C4-2B (cell line): ENCODE results near the gene MALRD1.

Experiments used
- H3K27ac ChIP-seq: fragments of 450-650 bp; 2 replicates; pipeline ENCODE4 v1.5.1; 2017
- ZFX ChIP-seq: fragments of 450-650 bp; IDR thresholded peaks from 2 replicates; pipeline ENCODE4 v1.6.1; 2017
- TF ChIP-seq, protein P1 (sequence below): fragments of 450-650 bp; conservative IDR thresholded peaks from 2 replicates; pipeline ENCODE4 v1.5.1; 2017; ENCODE audit warnings: mild to moderate bottlenecking

MALRD1 gene

DNA sequence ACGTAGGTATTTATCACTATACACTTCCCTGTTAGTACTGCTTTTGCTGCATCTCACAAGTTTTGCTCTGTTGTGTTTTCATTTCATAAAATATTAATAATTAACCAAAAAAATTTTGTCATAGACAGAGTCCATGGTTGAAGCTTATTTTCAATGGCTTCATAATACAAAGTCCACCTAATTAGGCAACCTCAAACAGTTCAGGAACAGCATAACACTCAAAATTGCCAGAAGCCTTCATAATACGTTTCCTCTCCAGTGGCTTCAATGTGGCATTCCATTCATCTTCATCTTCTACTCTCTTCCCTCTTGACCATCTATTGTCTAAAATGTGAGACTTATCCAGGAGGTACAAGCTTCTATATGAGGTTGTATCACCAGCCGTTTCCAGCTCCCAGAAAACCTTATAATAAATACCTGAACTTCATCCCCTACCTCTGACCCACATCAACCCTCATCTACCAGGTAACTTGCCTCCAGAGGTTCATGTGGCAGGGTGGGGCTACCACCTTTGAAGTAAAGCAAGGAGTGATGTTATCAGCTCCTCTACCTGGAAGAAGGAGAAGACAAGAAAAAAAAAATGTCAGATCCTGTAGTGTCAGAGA lies 337.3 kb downstream of the MALRD1 start:
- no peak overlapping the region for H3K27ac ChIP-seq
- TF ChIP-seq ZFX = no peak
- TF ChIP-seq, protein P1, sequence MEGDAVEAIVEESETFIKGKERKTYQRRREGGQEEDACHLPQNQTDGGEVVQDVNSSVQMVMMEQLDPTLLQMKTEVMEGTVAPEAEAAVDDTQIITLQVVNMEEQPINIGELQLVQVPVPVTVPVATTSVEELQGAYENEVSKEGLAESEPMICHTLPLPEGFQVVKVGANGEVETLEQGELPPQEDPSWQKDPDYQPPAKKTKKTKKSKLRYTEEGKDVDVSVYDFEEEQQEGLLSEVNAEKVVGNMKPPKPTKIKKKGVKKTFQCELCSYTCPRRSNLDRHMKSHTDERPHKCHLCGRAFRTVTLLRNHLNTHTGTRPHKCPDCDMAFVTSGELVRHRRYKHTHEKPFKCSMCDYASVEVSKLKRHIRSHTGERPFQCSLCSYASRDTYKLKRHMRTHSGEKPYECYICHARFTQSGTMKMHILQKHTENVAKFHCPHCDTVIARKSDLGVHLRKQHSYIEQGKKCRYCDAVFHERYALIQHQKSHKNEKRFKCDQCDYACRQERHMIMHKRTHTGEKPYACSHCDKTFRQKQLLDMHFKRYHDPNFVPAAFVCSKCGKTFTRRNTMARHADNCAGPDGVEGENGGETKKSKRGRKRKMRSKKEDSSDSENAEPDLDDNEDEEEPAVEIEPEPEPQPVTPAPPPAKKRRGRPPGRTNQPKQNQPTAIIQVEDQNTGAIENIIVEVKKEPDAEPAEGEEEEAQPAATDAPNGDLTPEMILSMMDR = no peak

DNA sequence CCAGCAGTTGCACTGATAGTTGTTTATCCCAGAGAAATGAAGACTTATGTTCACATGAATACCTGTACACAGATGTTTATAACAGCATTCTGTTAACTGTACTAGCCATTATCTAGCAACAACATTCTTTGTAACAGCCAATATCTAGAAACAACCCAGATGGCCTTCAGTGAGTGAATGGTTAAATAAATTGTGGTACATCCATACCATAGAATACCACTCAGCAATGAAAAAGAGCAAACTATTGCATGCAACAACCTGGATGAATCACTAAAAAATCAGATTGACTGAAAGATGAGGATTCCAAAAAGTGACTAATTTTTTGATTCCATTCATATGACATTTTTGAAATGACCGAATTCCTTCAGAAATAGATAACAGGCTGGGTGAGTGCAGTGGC lies 360.3 kb downstream of the MALRD1 start:
- TF ChIP-seq, protein P1 = no peak
- TF ChIP-seq ZFX = no peak

DNA sequence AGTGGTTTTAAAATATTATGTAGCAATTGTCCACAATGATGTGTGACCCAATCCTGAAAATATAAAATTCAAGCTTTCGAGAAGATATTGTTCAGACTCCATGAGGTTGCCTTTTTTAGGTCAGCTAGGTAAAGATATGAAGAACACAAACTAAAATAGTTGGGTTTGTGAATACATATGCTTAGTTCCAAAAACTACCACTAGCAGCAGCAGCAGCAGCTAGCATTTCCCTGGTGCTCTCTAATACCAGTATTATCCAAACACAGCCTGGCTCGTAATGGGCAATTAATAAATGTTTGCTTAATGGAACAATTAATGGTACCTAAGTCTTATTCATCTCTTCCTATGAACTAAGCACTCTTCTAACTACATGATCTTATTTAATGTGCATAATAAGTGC lies 362.5 kb downstream of the MALRD1 start:
- TF ChIP-seq, protein P1 = peak; percentile 21
- TF ChIP-seq ZFX = no peak
- no peak overlapping the region for H3K27ac ChIP-seq

More for the DNA sequence above, 360.3 kb downstream of the MALRD1 start:
- H3K27ac ChIP-seq = no peak overlapping the region

DNA sequence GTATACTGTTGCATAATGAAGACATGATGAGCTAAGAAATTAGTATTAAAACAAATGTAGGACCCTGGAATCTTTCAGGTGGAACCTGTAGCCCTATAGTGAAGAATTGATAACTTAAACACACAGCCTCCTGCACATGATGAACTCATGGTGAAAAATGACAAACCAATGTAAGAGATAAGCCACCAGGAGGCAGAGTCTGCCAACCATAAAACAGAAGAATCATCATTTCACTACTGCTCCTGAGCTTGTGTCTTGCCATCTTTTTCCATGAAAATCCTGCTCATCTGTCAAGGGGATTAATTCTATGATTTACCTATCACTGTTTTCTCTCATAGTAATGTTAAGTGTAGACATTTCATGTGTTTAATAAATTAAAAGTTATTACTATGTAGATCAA lies 363.9 kb downstream of the MALRD1 start:
- TF ChIP-seq, protein P1 = peak; percentile 58
- TF ChIP-seq ZFX = no peak

DNA sequence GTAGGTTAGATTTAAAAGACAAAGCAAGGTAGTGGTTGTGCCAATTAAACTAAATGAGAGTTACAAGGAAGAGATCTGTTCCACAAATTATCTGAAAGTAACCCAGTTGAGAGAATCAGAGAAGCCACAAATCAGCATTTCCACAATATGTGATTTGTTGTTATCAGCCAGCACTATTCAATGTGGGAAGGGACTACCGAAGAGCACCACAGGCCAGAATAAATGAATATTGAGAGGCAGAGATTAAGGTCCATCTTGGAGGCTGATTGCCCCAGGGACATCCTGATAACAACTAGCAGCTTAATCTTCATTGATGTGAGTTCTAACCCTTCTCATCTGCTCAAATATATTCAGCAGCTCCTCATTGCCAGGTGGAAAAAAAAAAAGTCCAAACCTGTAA lies 367.6 kb downstream of the MALRD1 start:
- no peak overlapping the region for H3K27ac ChIP-seq
- TF ChIP-seq ZFX = no peak

More for the DNA sequence above, 363.9 kb downstream of the MALRD1 start:
- H3K27ac ChIP-seq = no peak overlapping the region

DNA sequence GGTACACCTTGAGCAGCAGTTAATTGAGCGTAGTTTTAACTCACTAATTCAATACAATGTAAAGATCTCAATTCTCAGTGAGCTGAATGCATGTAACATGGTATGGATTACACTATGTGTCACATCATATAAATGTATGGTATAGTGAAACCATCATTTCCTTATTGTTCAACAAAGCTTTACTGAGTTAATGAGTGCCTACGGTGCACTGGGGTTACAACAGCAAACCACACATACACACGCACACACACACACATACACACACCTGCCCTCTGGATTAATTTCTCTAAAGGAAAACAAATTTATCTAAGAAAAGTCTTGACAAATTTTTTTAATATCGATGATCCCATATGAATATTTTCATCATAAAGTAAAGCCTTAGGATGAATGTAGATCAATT lies 369.1 kb downstream of the MALRD1 start:
- TF ChIP-seq, protein P1 = no peak
- no peak overlapping the region for H3K27ac ChIP-seq

DNA sequence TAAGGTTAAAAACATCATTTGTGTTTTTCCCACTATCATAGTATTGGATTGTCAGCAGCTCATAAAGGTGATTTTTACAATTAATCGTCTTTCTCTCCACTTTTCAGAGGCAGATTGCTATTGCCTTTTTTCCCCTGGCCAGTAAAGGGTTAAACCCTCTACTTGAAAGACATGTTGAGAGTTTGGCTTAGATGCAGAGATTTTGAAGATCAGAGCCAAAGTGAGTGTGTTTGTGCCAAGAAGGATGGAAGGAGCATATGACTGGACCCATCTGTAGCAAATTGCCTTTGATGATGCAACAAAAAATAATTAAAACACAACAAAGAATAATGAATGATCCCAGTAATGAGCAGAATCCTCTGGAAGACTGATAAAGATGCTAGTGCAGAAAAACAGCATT lies 373.1 kb downstream of the MALRD1 start:
- H3K27ac ChIP-seq = no peak overlapping the region
- TF ChIP-seq ZFX = no peak
- TF ChIP-seq, protein P1 = no peak

DNA sequence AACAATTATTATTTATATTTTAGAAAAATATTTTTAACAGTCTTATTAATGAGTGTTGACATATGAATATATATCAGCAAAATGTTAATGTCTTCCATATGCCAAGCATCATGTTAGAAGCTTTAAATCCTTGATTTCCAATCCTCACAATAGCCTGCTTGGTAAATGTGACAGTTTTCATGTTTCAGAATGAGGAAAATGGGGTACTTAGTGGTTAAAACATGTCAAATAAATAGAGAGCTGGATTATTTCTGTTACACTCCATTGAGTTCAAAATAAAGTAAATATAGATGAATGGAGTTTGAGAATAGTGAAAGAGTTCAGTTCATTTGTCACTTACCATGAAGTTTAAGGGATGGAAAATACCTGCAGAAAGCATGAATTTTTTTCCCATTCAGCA lies 377.4 kb downstream of the MALRD1 start:
- no peak overlapping the region for H3K27ac ChIP-seq
- TF ChIP-seq, protein P1 = no peak
- no peak for TF ChIP-seq ZFX
